ENCODE data around the gene EPHB2. TPM values are rescaled to one million over a fixed set of nuclear protein-coding genes. Genes with fewer than 3 reads are reported as not detected.

Gene EPHB2
- total and polyA plus RNA-seq, 2 of the 8 experiments (the other 6 are each of a cell fraction or from before 2014, with no cell fraction given) = 15.8 to 17.2 TPM

- Histone ChIP-seq H3K14ac (ENCODE audit: insufficient read length) (no peak overlapping the region), H3K18ac (ENCODE audit: extremely low read depth, low read length) (no peak overlapping the region), H3K56ac (replicated peaks; ENCODE audit: insufficient read length, low read depth, low read length) (no peak overlapping the region), H3K4me1 (replicated peaks in 1 of 4; ENCODE audit: control insufficient read depth in 3 of 4, insufficient read depth in 4 of 4, low read length in 3 of 4) (no peaks in the 10 kb centered on the region), H3K79me1 (ENCODE audit: low read depth, low read length) (no peaks in the 10 kb centered on the region), H3K27me3 (replicated peaks in 1 of 4; ENCODE audit: control insufficient read depth in 3 of 4, extremely low read depth in 1 of 4, insufficient read depth in 3 of 4, low read length in 3 of 4) (no peaks in the 10 kb centered on the region), H3K4me2 (ENCODE audit: insufficient read depth in 1 of 2, low read depth in 2 of 2, low read length in 2 of 2) (no peak overlapping the region), H2BK120ac (replicated peaks; ENCODE audit: low read depth, low read length) (no peak overlapping the region), H3K79me2 (ENCODE audit: control insufficient read depth in 1 of 2, insufficient read depth in 2 of 2, low read length in 2 of 2) (no peaks in the 10 kb centered on the region), H4K20me1 (replicated peaks in 1 of 2; ENCODE audit: control insufficient read depth in 1 of 2, insufficient read depth in 2 of 2, low read length in 2 of 2) (no peaks in the 10 kb centered on the region), H2AFZ (ENCODE audit: low read length) (no peak overlapping the region), H3K4me3 (ENCODE audit: extremely low read depth in 1 of 4, insufficient read depth in 2 of 4, low read depth in 3 of 4, low read length in 4 of 4) (no peak overlapping the region), H3K23ac (ENCODE audit: insufficient read length) (no peak overlapping the region), H4K5ac (ENCODE audit: insufficient read length, low read depth, low read length) (no peak overlapping the region), H2BK20ac (ENCODE audit: low read length) (no peak overlapping the region), H2AK5ac (ENCODE audit: low read depth, low read length) (no peak overlapping the region), H4K91ac (replicated peaks; ENCODE audit: insufficient read length, low read length) (no peak overlapping the region), H3K9ac (replicated peaks in 1 of 4; ENCODE audit: extremely low read depth in 1 of 4, low read depth in 3 of 4, low read length in 3 of 4) (no peak overlapping the region), H2BK12ac (ENCODE audit: low read depth, low read length) (no peak overlapping the region), H3K27ac (ENCODE audit: low read depth, low read length) (no peak overlapping the region), H3K36me3 (ENCODE audit: control insufficient read depth in 2 of 4, insufficient read depth in 4 of 4, low read length in 3 of 4) (peaks cover 0 to 4% (median 0%) of the 10 kb centered on the region in 4 experiments; a peak in 2 of 8 replicates), H4K8ac (ENCODE audit: extremely low read depth, insufficient read depth, low read length) (no peak overlapping the region), H3K9me3 (ENCODE audit: insufficient read depth in 2 of 2, low read depth in 1 of 2, low read length in 1 of 2) (no peaks in the 10 kb centered on the region), H2BK5ac (ENCODE audit: low read depth, low read length) (no peak overlapping the region), H3K4ac (replicated peaks; ENCODE audit: insufficient read length, low read depth, low read length) (no peak overlapping the region), H3K23me2 (ENCODE audit: low read depth, low read length) (no peaks in the 10 kb centered on the region), H2BK15ac (ENCODE audit: low read length) (no peak overlapping the region)
- ChIA-PET POLR2A (ENCODE audit: partially characterized antibody) (no interaction called here), CTCF (ENCODE audit: partially characterized antibody) (interaction anchor here (0.6 to 1.8 kb wide), 4 partner anchors 15 to 384 kb away, joined by 3 to 5 read pairs (median 3); no protein-coding TSS in a partner anchor)
- FAIRE-seq = no peak
- no peak for DNase-seq (ENCODE audit: low read depth in 1 of 2, low spot score in 2 of 2)
- 90% methylated on average over 13 of the region's 13 CpGs; no CpG with 5 or more reads in 1 of the 2 experiments for WGBS, 2 experiments (ENCODE audit: extremely low coverage in 1 of 2, insufficient coverage in 1 of 2, insufficient read length in 1 of 2, insufficient replicate concordance in 2 of 2, low coverage in 1 of 2, low lambda C conversion rate in 2 of 2, missing lambda C conversion rate in 1 of 2)
- TF ChIP-seq EP300 (IDR thresholded peaks at IDR 0.05; ENCODE audit: borderline replicate concordance in 1 of 2, low read depth in 2 of 2, low read length in 2 of 2) (no peak), E2F6 (IDR thresholded peaks at IDR 0.05) (no peak)
These were observed 182.2 kb downstream of the EPHB2 start for GRCh38 chr1:22892789-22893188.
